HepG2 (cell line): ENCODE data around the gene DCTN4. TPM values are rescaled to one million over a fixed set of nuclear protein-coding genes. Genes with fewer than 3 reads are reported as not detected.

Experiments used
- ATAC-seq: fragments of 200-7000 bp; cut with Tn5 transposase; 3 replicates; pipeline ENCODE4 v1.9.1; 2020; ENCODE audit warnings: mild to moderate bottlenecking, moderate library complexity
- BruUV-seq: library from RNA; stranded (reverse); fragments of 400-500 nt; replicated peaks from 2 replicates; lab custom pipeline; 2021; lab: Mats Ljungman, UMichigan
- CTCF ChIA-PET: fragments of 300-600 bp; formaldehyde crosslinking; extraction: SDS; loops from one replicate; lab custom pipeline; 2021; ENCODE audit warnings: low total read pairs, inconsistent platforms, low intra/inter-chr PET ratio; lab: Yijun Ruan, JAX
- POLR2A ChIA-PET: fragments of 350-600 bp; sonication (Branson Sonifier 250); formaldehyde crosslinking; loops from one replicate; lab custom pipeline; 2020; ENCODE audit warnings: antibody characterized with exemption, inconsistent platforms; lab: Yijun Ruan, JAX
- DNase-seq: peaks from one replicate; pipeline ENCODE4 v3.0.0-alpha.2; 2015; ENCODE audit warnings: low spot score
- FAIRE-seq: peaks from 3 replicates; lab custom pipeline; 2011; peaks lifted over from hg19 to GRCh38; lab: Jason Lieb, UNC
- H2AFZ ChIP-seq: one replicate; pipeline ENCODE4 v1.6.1; 2011; ENCODE audit warnings: low read length, inconsistent platforms
- H3K27ac ChIP-seq: fragments of 300-600 bp; 3 replicates; pipeline ENCODE4 v1.8.0; 2011; ENCODE audit warnings: mixed run types, mild to moderate bottlenecking, mixed read lengths, low read length, inconsistent platforms; ENCODE audit not compliant: insufficient read depth; ENCODE audit errors: extremely low read length
- H3K27me3 ChIP-seq, 2 experiments: fragments of 200-600 bp in 1 of 2; 2 replicates in 1 of 2; 3 replicates in 1 of 2; pipeline versions ENCODE4 v1.6.0 to v1.8.0; 2011; ENCODE audit warnings: low read length in 2 of 2, mild to moderate bottlenecking in 2 of 2, moderate library complexity in 2 of 2, inconsistent platforms in 1 of 2; ENCODE audit not compliant: insufficient read depth in 2 of 2, control insufficient read depth in 1 of 2
- H3K36me3 ChIP-seq, 2 experiments: fragments of 200-600 bp in 1 of 2; replicated peaks in 1 of 2; 2 replicates in 1 of 2; 3 replicates in 1 of 2; pipeline versions ENCODE4 v1.5.1 to v1.8.0; 2011; ENCODE audit warnings: low read length in 2 of 2, inconsistent platforms in 1 of 2; ENCODE audit not compliant: insufficient read depth in 2 of 2, control insufficient read depth in 1 of 2
- H3K4me1 ChIP-seq: 2 replicates; pipeline ENCODE4 v1.5.1; 2012; ENCODE audit warnings: low read length, inconsistent platforms; ENCODE audit not compliant: insufficient read depth
- H3K4me2 ChIP-seq: 2 replicates; pipeline ENCODE4 v1.6.0; 2011; ENCODE audit warnings: low read depth, low read length, inconsistent platforms
- H3K4me3 ChIP-seq, 3 experiments: fragments of 200-600 bp in 1 of 3; sonication (generic), shearing (Covaris generic) in 1 of 3; replicated peaks in 1 of 3; 2 replicates each; pipeline ENCODE4 v1.5.1; 2011 to 2016; ENCODE audit warnings: low read length in 3 of 3, inconsistent platforms in 2 of 3, low read depth in 2 of 3, mild to moderate bottlenecking in 2 of 3, control low read depth in 1 of 3, mixed read lengths in 1 of 3; ENCODE audit not compliant: insufficient read depth in 1 of 3
- H3K79me2 ChIP-seq: one replicate; pipeline ENCODE4 v1.6.1; 2011; ENCODE audit warnings: low read length, inconsistent platforms; ENCODE audit not compliant: insufficient read depth
- H3K9ac ChIP-seq: 2 replicates; pipeline ENCODE4 v1.6.0; 2011; ENCODE audit warnings: mild to moderate bottlenecking, low read depth, low read length, inconsistent platforms; ENCODE audit not compliant: insufficient read depth
- H3K9me3 ChIP-seq: 2 replicates; pipeline ENCODE4 v1.5.1; 2012; ENCODE audit warnings: mild to moderate bottlenecking, low read length
- H4K20me1 ChIP-seq: 2 replicates; pipeline ENCODE4 v1.6.0; 2011; ENCODE audit warnings: inconsistent platforms, mild to moderate bottlenecking, low read length, moderate library complexity; ENCODE audit not compliant: insufficient read depth
- DMAP1 ChIP-seq: IDR thresholded peaks from 2 replicates; pipeline ENCODE4 v1.6.1; 2016
- DZIP1 ChIP-seq: sonication (generic); formaldehyde crosslinking; IDR thresholded peaks from 2 replicates; pipeline ENCODE4 v1.5.0; 2020; ENCODE audit warnings: mild to moderate bottlenecking, missing genetic modification reagents
- HMG20B ChIP-seq: conservative IDR thresholded peaks from 2 replicates; pipeline ENCODE4 v1.6.1; 2016; ENCODE audit warnings: missing genetic modification reagents, missing compliant biosample characterization
- MAF1 ChIP-seq: sonication (generic); formaldehyde crosslinking; IDR thresholded peaks from 2 replicates; pipeline ENCODE4 v1.5.0; 2020; ENCODE audit warnings: missing genetic modification reagents, borderline replicate concordance
- NFKB2 ChIP-seq: sonication (generic); formaldehyde crosslinking; IDR thresholded peaks from 2 replicates; pipeline ENCODE4 v1.4.0; 2020; ENCODE audit warnings: missing genetic modification reagents, borderline replicate concordance
- ZC3H4 ChIP-seq: sonication (generic); formaldehyde crosslinking; IDR thresholded peaks from 2 replicates; pipeline ENCODE4 v1.4.0; 2020; ENCODE audit warnings: missing genetic modification reagents, borderline replicate concordance
- ZNF124 ChIP-seq: sonication (generic); formaldehyde crosslinking; IDR thresholded peaks from 2 replicates; pipeline ENCODE4 v1.4.0; 2020; ENCODE audit warnings: missing genetic modification reagents
- ZNF143 ChIP-seq: sonication (generic); formaldehyde crosslinking; IDR thresholded peaks from 2 replicates; pipeline ENCODE4 v1.4.0; 2020; ENCODE audit warnings: missing genetic modification reagents
- ZNF20 ChIP-seq: sonication (generic); formaldehyde crosslinking; IDR thresholded peaks from 2 replicates; pipeline ENCODE4 v1.4.0; 2020; ENCODE audit warnings: mild to moderate bottlenecking, moderate library complexity, missing genetic modification reagents
- ZNF354B ChIP-seq: sonication (generic); formaldehyde crosslinking; IDR thresholded peaks from 2 replicates; pipeline ENCODE4 v1.8.0; 2022; ENCODE audit warnings: mild to moderate bottlenecking, missing genetic modification reagents
- ZNF597 ChIP-seq: sonication (generic); formaldehyde crosslinking; IDR thresholded peaks from 2 replicates; pipeline ENCODE4 v1.5.0; 2020; ENCODE audit warnings: missing genetic modification reagents
- ZNF660 ChIP-seq: sonication (generic); formaldehyde crosslinking; IDR thresholded peaks from 2 replicates; pipeline ENCODE4 v1.5.1; 2020; ENCODE audit warnings: mild to moderate bottlenecking, low read depth, missing genetic modification reagents, borderline replicate concordance
- ZNF766 ChIP-seq: sonication (generic); formaldehyde crosslinking; IDR thresholded peaks from 2 replicates; pipeline ENCODE4 v1.5.0; 2020; ENCODE audit warnings: missing genetic modification reagents, borderline replicate concordance
- ZNF780A ChIP-seq: sonication (generic); formaldehyde crosslinking; IDR thresholded peaks from 2 replicates; pipeline ENCODE4 v1.8.0; 2022; ENCODE audit warnings: mild to moderate bottlenecking, missing genetic modification reagents, moderate library complexity
- WGBS: methylation state at CpG from one replicate; pipeline ENCODE4 v1.1.6; 2017; ENCODE audit warnings: low lambda C conversion rate; 5-methylcytosine and 5-hydroxymethylcytosine counted together
- in situ Hi-C: cut with HindIII; loops from 2 replicates; pipeline ENCODE4 v1.10.0; 2017; ENCODE audit warnings: low pct_unique_long_range_greater_than_20kb; ENCODE audit not compliant: extremely low pct_ligation_motif_present
- intact Hi-C: fragments of 100-400 bp; cut with micrococcal nuclease; formaldehyde crosslinking; loops from one replicate; pipeline ENCODE4 v1.10.0; 2022; ENCODE audit not compliant: unreplicated experiment
- polyA plus RNA-seq, 8 experiments: library from polyadenylated mRNA; depleted of rRNA in 3 of 8; stranded (reverse) in 7 of 8; unstranded in 1 of 8; fragments of >200 nt; fragmentation: Illumina TruSeq in 4 of 8; extraction: Trizol in 4 of 8; gene quantifications; 2 replicates each; pipeline versions ENCODE4 v1.2.1 to v1.2.3, GENCODE V29; 2011 to 2016; ENCODE audit warnings: low read depth in 4 of 8, missing spikeins in 1 of 8, mixed read lengths in 1 of 8; ENCODE audit not compliant: insufficient read depth in 1 of 8
- total RNA-seq, 5 experiments: library from RNA; depleted of rRNA; stranded (reverse); fragments of >200 nt; fragmentation: Illumina TruSeq; extraction: Trizol; gene quantifications; 2 replicates each; pipeline ENCODE4 v1.2.3, GENCODE V29; 2016; ENCODE audit warnings: low read depth in 1 of 5
- TF ChIP-seq, protein P1 (sequence below): sonication (generic); formaldehyde crosslinking; IDR thresholded peaks from 2 replicates; pipeline ENCODE4 v1.4.0; 2020; ENCODE audit warnings: mild to moderate bottlenecking, missing genetic modification reagents

Gene DCTN4
- total and polyA plus RNA-seq, 2 of the 13 experiments (the other 11 are each of a cell fraction or from before 2014, with no cell fraction given), result 24.1 to 26.9 TPM

- TF ChIP-seq ZNF597 (CRISPR knock-in tag), result no peak
These were observed 58.6 kb downstream of the DCTN4 start (continued) for GRCh38 chr5:150700246-150700593.

DNA sequence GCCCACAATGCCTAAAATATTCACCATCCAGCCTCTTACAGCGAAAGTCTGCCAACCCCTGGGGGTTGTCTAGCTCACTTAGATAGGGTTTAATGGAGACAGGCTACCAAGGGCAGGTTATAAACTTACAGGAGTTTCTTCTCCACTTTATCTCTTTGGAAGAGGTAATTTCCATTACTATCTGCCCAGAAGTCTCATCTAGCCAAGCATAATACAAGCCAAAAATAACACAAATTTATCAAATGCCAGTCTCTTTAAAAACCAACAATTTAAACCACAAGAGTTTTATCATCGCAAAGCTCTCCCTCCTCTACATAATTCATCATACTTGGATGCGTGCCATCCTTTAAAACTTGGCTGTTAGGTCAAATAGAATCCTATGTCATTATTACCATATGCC is 64.2 kb downstream of the DCTN4 start:
- Histone ChIP-seq H3K4me3 (no peak overlapping the region), H3K4me2 (no peak overlapping the region), H3K9ac (no peak overlapping the region), H3K9me3 (no peaks in the 10 kb centered on the region), H4K20me1 (no peaks in the 10 kb centered on the region), H3K36me3 (peaks cover 37 to 80% of the 10 kb centered on the region in 2 experiments), H3K27ac (no peak overlapping the region), H3K79me2 (peaks cover 5% of the 10 kb centered on the region), H3K27me3 (no peaks in the 10 kb centered on the region), H3K4me1 (peaks cover 8% of the 10 kb centered on the region), H2AFZ (no peak overlapping the region)
- DNase-seq (no peak), ATAC-seq (no peak), FAIRE-seq (no peak)
- 95% methylated on average over 3 of the region's 3 CpGs for WGBS
- no TSS peak for BruUV-seq
- CTCF ChIA-PET, result no interaction called here
- POLR2A ChIA-PET, result no interaction called here
- in situ Hi-C loops (no loop called here), intact Hi-C loops (no loop called here)
- no peak for TF ChIP-seq ZNF660 (CRISPR knock-in tag)
- TF ChIP-seq, protein P1, sequence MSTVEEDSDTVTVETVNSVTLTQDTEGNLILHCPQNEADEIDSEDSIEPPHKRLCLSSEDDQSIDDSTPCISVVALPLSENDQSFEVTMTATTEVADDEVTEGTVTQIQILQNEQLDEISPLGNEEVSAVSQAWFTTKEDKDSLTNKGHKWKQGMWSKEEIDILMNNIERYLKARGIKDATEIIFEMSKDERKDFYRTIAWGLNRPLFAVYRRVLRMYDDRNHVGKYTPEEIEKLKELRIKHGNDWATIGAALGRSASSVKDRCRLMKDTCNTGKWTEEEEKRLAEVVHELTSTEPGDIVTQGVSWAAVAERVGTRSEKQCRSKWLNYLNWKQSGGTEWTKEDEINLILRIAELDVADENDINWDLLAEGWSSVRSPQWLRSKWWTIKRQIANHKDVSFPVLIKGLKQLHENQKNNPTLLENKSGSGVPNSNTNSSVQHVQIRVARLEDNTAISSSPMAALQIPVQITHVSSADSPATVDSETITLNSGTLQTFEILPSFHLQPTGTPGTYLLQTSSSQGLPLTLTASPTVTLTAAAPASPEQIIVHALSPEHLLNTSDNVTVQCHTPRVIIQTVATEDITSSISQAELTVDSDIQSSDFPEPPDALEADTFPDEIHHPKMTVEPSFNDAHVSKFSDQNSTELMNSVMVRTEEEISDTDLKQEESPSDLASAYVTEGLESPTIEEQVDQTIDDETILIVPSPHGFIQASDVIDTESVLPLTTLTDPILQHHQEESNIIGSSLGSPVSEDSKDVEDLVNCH (CRISPR knock-in tag), result no peak
- no peak for TF ChIP-seq NFKB2 (CRISPR knock-in tag)
- no peak for TF ChIP-seq ZNF143 (CRISPR knock-in tag)
- no peak for TF ChIP-seq ZNF780A
- TF ChIP-seq HMG20B, result no peak
- TF ChIP-seq ZNF124, result no peak
- TF ChIP-seq ZNF354B (CRISPR knock-in tag), result no peak
- TF ChIP-seq ZC3H4 (CRISPR knock-in tag), result no peak
- no peak for TF ChIP-seq ZNF20 (CRISPR knock-in tag)
- no peak for TF ChIP-seq MAF1 (CRISPR knock-in tag)
- TF ChIP-seq DZIP1 (CRISPR knock-in tag), result no peak
- TF ChIP-seq ZNF766, result no peak
- no peak for TF ChIP-seq DMAP1 (CRISPR knock-in tag)
- TF ChIP-seq, all 625 proteins: peak for 0
